H9 (cell line): Measurements from ENCODE around the gene SLC28A3. TPM values are rescaled to one million over a fixed set of nuclear protein-coding genes. Genes with fewer than 3 reads are reported as not detected.

Source experiments
- DNase-seq: peaks from one replicate; pipeline ENCODE4 v3.0.0-alpha.2; 2017
- H2AFZ ChIP-seq: one replicate; pipeline ENCODE4 v1.6.1; 2013; ENCODE audit warnings: mild to moderate bottlenecking, low read length, control low read depth, moderate library complexity
- H2AK5ac ChIP-seq: 2 replicates; pipeline ENCODE4 v1.6.1; 2013; ENCODE audit warnings: low read length, control low read depth, mixed read lengths; ENCODE audit not compliant: insufficient read length
- H2BK120ac ChIP-seq: one replicate; pipeline ENCODE4 v1.6.1; 2013; ENCODE audit warnings: low read depth, mild to moderate bottlenecking, low read length, control low read depth, inconsistent platforms; ENCODE audit not compliant: poor library complexity, severe bottlenecking
- H2BK12ac ChIP-seq: 2 replicates; pipeline ENCODE4 v1.6.1; 2013; ENCODE audit warnings: low read length, control low read depth, mixed read lengths, low read depth; ENCODE audit not compliant: insufficient read length
- H2BK15ac ChIP-seq: 2 replicates; pipeline ENCODE4 v1.6.1; 2013; ENCODE audit warnings: low read depth, low read length, control low read depth
- H2BK20ac ChIP-seq: one replicate; pipeline ENCODE4 v1.6.1; 2013; ENCODE audit warnings: low read depth, mild to moderate bottlenecking, low read length, control low read depth, inconsistent platforms; ENCODE audit not compliant: poor library complexity, severe bottlenecking
- H2BK5ac ChIP-seq: 2 replicates; pipeline ENCODE4 v1.6.1; 2013; ENCODE audit warnings: low read length, control low read depth, mixed read lengths; ENCODE audit not compliant: insufficient read length
- H3K14ac ChIP-seq: 2 replicates; pipeline ENCODE4 v1.6.1; 2013; ENCODE audit warnings: low read length, control low read depth; ENCODE audit not compliant: insufficient read depth
- H3K18ac ChIP-seq: 2 replicates; pipeline ENCODE4 v1.6.1; 2013; ENCODE audit warnings: low read depth, mild to moderate bottlenecking, mixed read lengths, low read length, control low read depth; ENCODE audit not compliant: insufficient read length
- H3K23ac ChIP-seq: 2 replicates; pipeline ENCODE4 v1.6.1; 2013; ENCODE audit warnings: low read length, control low read depth, mixed read lengths, low read depth; ENCODE audit not compliant: insufficient read length
- H3K23me2 ChIP-seq: 2 replicates; pipeline ENCODE4 v1.6.1; 2013; ENCODE audit warnings: low read depth, mild to moderate bottlenecking, mixed read lengths, low read length, control low read depth; ENCODE audit not compliant: insufficient read length, poor library complexity, severe bottlenecking
- H3K27ac ChIP-seq: 2 replicates; pipeline ENCODE4 v1.5.1; 2013; ENCODE audit warnings: low read length, control low read depth, mixed read lengths, low read depth; ENCODE audit not compliant: insufficient read length
- H3K27me3 ChIP-seq: 2 replicates; pipeline ENCODE4 v1.6.1; 2013; ENCODE audit warnings: low read length, control low read depth, inconsistent platforms; ENCODE audit not compliant: insufficient read depth
- H3K4ac ChIP-seq: 2 replicates; pipeline ENCODE4 v1.6.1; 2013; ENCODE audit warnings: low read depth, mild to moderate bottlenecking, control low read depth, inconsistent platforms, low read length, moderate library complexity
- H3K4me1 ChIP-seq: 2 replicates; pipeline ENCODE4 v1.6.1; 2013; ENCODE audit warnings: low read length, control low read depth, inconsistent platforms; ENCODE audit not compliant: insufficient read depth
- H3K4me2 ChIP-seq: 2 replicates; pipeline ENCODE4 v1.6.1; 2013; ENCODE audit warnings: low read length, control low read depth, mixed read lengths; ENCODE audit not compliant: insufficient read length, insufficient read depth
- H3K56ac ChIP-seq: 2 replicates; pipeline ENCODE4 v1.6.1; 2013; ENCODE audit warnings: low read depth, mild to moderate bottlenecking, mixed read lengths, low read length, control low read depth; ENCODE audit not compliant: insufficient read length
- H3K79me1 ChIP-seq: 2 replicates; pipeline ENCODE4 v1.6.1; 2013; ENCODE audit warnings: low read depth, mild to moderate bottlenecking, moderate library complexity, low read length, control low read depth, inconsistent platforms; ENCODE audit not compliant: insufficient read depth, poor library complexity, severe bottlenecking
- H3K79me2 ChIP-seq: 2 replicates; pipeline ENCODE4 v1.6.1; 2013; ENCODE audit warnings: low read length, control low read depth, inconsistent platforms; ENCODE audit not compliant: insufficient read depth
- H3K9ac ChIP-seq: 2 replicates; pipeline ENCODE4 v1.6.1; 2013; ENCODE audit warnings: low read length, control low read depth, mixed read lengths; ENCODE audit not compliant: insufficient read length; ENCODE audit errors: extremely low read depth
- H3K9me3 ChIP-seq: one replicate; pipeline ENCODE4 v1.6.1; 2013; ENCODE audit warnings: low read depth, low read length, inconsistent platforms; ENCODE audit not compliant: control insufficient read depth
- H3T11ph ChIP-seq: one replicate; pipeline ENCODE4 v1.6.1; 2013; ENCODE audit warnings: mild to moderate bottlenecking, low read length, control low read depth, inconsistent platforms
- H4K20me1 ChIP-seq: one replicate; pipeline ENCODE4 v1.6.1; 2013; ENCODE audit not compliant: control insufficient read depth, insufficient read length, insufficient read depth
- H4K5ac ChIP-seq: 2 replicates; pipeline ENCODE4 v1.6.1; 2013; ENCODE audit warnings: low read depth, mild to moderate bottlenecking, mixed read lengths, low read length, control low read depth; ENCODE audit not compliant: insufficient read length
- H4K8ac ChIP-seq: replicated peaks from 2 replicates; pipeline ENCODE4 v1.6.1; 2013; ENCODE audit warnings: low read length, control low read depth, mixed read lengths, low read depth; ENCODE audit not compliant: insufficient read length
- H4K91ac ChIP-seq: 2 replicates; pipeline ENCODE4 v1.6.1; 2013; ENCODE audit warnings: low read depth, mild to moderate bottlenecking, moderate library complexity, mixed read lengths, low read length, control low read depth; ENCODE audit not compliant: insufficient read length
- H3K27ac Mint-ChIP-seq, 3 experiments: 2 replicates in 2 of 3; 3 replicates in 1 of 3; pipeline ENCODE4 v1.8.0; 2020 to 2021; ENCODE audit warnings: mixed read lengths in 3 of 3, mild to moderate bottlenecking in 1 of 3, moderate library complexity in 1 of 3
- H3K27me3 Mint-ChIP-seq: 2 replicates; pipeline ENCODE4 v1.8.0; 2021; ENCODE audit warnings: low read depth, mild to moderate bottlenecking, moderate library complexity, mixed read lengths
- H3K36me3 Mint-ChIP-seq, 3 experiments: 2 replicates in 2 of 3; 3 replicates in 1 of 3; pipeline ENCODE4 v1.8.0; 2020 to 2021; ENCODE audit warnings: low read depth in 3 of 3, mixed read lengths in 3 of 3; ENCODE audit not compliant: insufficient read depth in 1 of 3
- H3K4me1 Mint-ChIP-seq, 2 experiments: 2 replicates each; pipeline ENCODE4 v1.8.0; 2020; ENCODE audit warnings: mixed read lengths in 2 of 2
- H3K4me3 Mint-ChIP-seq, 2 experiments: 2 replicates in 1 of 2; 3 replicates in 1 of 2; pipeline ENCODE4 v1.8.0; 2020 to 2021; ENCODE audit warnings: mild to moderate bottlenecking in 2 of 2, mixed read lengths in 2 of 2, moderate library complexity in 1 of 2
- H3K9me3 Mint-ChIP-seq, 2 experiments: 2 replicates in 1 of 2; 3 replicates in 1 of 2; pipeline ENCODE4 v1.8.0; 2020; ENCODE audit warnings: mild to moderate bottlenecking in 2 of 2, mixed read lengths in 2 of 2, moderate library complexity in 1 of 2
- WGBS: extraction: QIAGEN DNeasy Blood & Tissue Kit; methylation state at CpG from one replicate; pipeline ENCODE4 v1.1.7; 2013; ENCODE audit warnings: missing lambda C conversion rate, low lambda C conversion rate, mixed read lengths; ENCODE audit not compliant: insufficient read length; ENCODE audit errors: extremely low coverage; 5-methylcytosine and 5-hydroxymethylcytosine counted together
- total RNA-seq: library from RNA; stranded (reverse); gene quantifications from 2 replicates; pipeline ENCODE4 v1.2.1, GENCODE V29; 2021
- TF ChIP-seq, protein P1 (sequence below): fragments of 200-600 bp; sonication (generic); conservative IDR thresholded peaks from 3 replicates; pipeline ENCODE4 v1.8.0; 2021; ENCODE audit warnings: antibody characterized with exemption, mild to moderate bottlenecking

SLC28A3 gene
- total RNA-seq, 1 experiment from 2014 or later: not detected

DNA sequence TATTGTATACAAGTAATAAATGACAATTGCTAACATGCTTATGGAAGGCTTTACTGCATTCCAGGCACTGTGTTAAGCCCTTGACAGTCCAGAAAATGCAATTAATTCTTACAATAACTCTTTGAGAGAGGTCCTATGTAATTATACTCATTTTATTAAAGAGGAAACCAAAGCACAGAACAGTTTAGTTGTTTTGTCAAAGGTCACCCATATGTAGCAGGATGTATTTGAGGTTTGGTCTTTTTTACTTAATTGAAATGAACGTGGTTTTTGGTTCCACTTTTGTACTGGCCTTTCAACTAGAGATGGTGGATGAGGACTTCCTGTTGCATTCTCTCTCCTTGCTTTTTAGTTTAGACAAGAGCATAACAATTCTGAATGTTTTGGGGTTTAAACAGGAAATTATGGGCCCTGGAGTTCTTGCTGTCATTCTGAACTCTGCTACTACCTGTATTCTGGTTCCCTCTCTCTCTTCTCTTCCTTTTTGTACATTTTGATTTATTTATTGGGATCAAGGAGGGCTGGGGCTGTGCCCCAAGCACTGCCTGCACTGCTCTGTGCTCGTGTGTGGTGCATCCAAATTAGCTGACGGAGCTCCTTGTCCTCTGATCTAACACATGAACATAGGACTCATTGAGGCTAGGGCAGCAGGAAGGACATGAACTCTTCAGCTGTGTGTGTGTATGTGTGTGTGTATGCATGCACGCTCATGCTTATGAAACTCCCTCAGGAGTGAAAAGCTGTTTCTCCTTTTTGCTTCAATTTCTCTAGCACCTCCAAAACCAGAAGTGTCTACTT lies 47.4 kb downstream of the SLC28A3 start:
- no CpG with 5 or more reads among the region's 4 CpGs for WGBS
- Histone ChIP-seq H2BK120ac (no peak overlapping the region), H2BK20ac (no peak overlapping the region), H3K79me2 (no peaks in the 10 kb centered on the region), H3T11ph (no peak overlapping the region), H4K5ac (no peak overlapping the region), H3K27me3 (no peaks in the 10 kb centered on the region; the same call in 1 of the 2 replicates), H3K23me2 (no peaks in the 10 kb centered on the region), H3K4me2 (no peak overlapping the region), H4K91ac (no peak overlapping the region), H2BK12ac (no peak overlapping the region), H2AK5ac (no peak overlapping the region), H4K8ac (no peak overlapping the region), H3K79me1 (no peaks in the 10 kb centered on the region), H3K23ac (no peak overlapping the region), H2AFZ (no peak overlapping the region), H3K18ac (no peak overlapping the region), H3K56ac (no peak overlapping the region), H3K4me1 (peaks cover 6% of the 10 kb centered on the region; the same call in 1 of the 2 replicates), H3K9ac (no peak overlapping the region), H4K20me1 (no peaks in the 10 kb centered on the region), H2BK5ac (no peak overlapping the region), H3K27ac (no peak overlapping the region), H3K4ac (no peak overlapping the region), H3K9me3 (no peaks in the 10 kb centered on the region), H3K14ac (no peak overlapping the region), H2BK15ac (no peak overlapping the region)
- H3K4me3 Mint-ChIP-seq: no peak overlapping the region
- H3K36me3 Mint-ChIP-seq: no peaks in the 10 kb centered on the region; a peak in 1 of 7 replicates
- no peak for DNase-seq
- TF ChIP-seq, protein P1, sequence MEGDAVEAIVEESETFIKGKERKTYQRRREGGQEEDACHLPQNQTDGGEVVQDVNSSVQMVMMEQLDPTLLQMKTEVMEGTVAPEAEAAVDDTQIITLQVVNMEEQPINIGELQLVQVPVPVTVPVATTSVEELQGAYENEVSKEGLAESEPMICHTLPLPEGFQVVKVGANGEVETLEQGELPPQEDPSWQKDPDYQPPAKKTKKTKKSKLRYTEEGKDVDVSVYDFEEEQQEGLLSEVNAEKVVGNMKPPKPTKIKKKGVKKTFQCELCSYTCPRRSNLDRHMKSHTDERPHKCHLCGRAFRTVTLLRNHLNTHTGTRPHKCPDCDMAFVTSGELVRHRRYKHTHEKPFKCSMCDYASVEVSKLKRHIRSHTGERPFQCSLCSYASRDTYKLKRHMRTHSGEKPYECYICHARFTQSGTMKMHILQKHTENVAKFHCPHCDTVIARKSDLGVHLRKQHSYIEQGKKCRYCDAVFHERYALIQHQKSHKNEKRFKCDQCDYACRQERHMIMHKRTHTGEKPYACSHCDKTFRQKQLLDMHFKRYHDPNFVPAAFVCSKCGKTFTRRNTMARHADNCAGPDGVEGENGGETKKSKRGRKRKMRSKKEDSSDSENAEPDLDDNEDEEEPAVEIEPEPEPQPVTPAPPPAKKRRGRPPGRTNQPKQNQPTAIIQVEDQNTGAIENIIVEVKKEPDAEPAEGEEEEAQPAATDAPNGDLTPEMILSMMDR: no peak
- H3K27me3 Mint-ChIP-seq: no peaks in the 10 kb centered on the region; the same call in 1 of the 2 replicates
- H3K9me3 Mint-ChIP-seq: no peaks in the 10 kb centered on the region
- H3K4me1 Mint-ChIP-seq: peaks cover 11 to 12% of the 10 kb centered on the region in 2 experiments
- no peak overlapping the region for H3K27ac Mint-ChIP-seq
